Astrocyte (in vitro differentiated cells and primary cell): ENCODE measurements around the gene CLDN3.
"Not testable (repeated sequence)": the region's sequence is repeated elsewhere in the genome, so short reads cannot be mapped to it uniquely, and the experiment has no call there.

ENCODE experiments used
- CTCF ChIP-seq: IDR thresholded peaks from 2 replicates; pipeline ENCODE4 v1.5.1; 2011; ENCODE audit warnings: low read depth, mild to moderate bottlenecking, inconsistent platforms, low read length, moderate library complexity; ENCODE audit not compliant: insufficient read depth
- EZH2 ChIP-seq: IDR thresholded peaks from 2 replicates; pipeline ENCODE4 v1.6.1; 2012; ENCODE audit warnings: mild to moderate bottlenecking, low read length, inconsistent platforms; ENCODE audit not compliant: insufficient read depth

- not testable (repeated sequence) for TF ChIP-seq EZH2, CTCF
These were observed 21.2 kb upstream of the CLDN3 start for GRCh38 chr7:73791170-73791690.
